HG03097 (cell line): ENCODE results near the gene SFXN3.
A peak's percentile ranks its signal among the peaks of the same experiment; 100 is the strongest.
"Not testable (repeated sequence)": the region's sequence is repeated elsewhere in the genome, so short reads cannot be mapped to it uniquely, and the experiment has no call there.

Source experiments
- ATAC-seq: cut with Tn5 transposase; IDR thresholded peaks from one replicate; pipeline ENCODE4 v1.9.1; 2021; ENCODE audit not compliant: unreplicated experiment, low FRiP score

Gene SFXN3

GRCh38 chr10:101032637-101033224 lies 1.7 kb downstream of the SFXN3 start:
- ATAC-seq: no peak

- no peak for ATAC-seq
Measured at GRCh38 chr10:101033276-101033675, 2.2 kb downstream of the SFXN3 start.

- ATAC-seq: not testable (repeated sequence)
Measured at GRCh38 chr10:101034404-101034803, 3.4 kb downstream of the SFXN3 start.

GRCh38 chr10:101035314-101035713 lies 4.3 kb downstream of the SFXN3 start:
- ATAC-seq: no peak

- no peak for ATAC-seq
Measured at GRCh38 chr10:101035916-101036702, 5.1 kb downstream of the SFXN3 start.

GRCh38 chr10:101036726-101037125 lies 5.7 kb downstream of the SFXN3 start:
- no peak for ATAC-seq

- no peak for ATAC-seq
Measured at GRCh38 chr10:101038484-101038883, 7.5 kb downstream of the SFXN3 start.

- no peak for ATAC-seq
Measured at GRCh38 chr10:101040061-101040460, 9.0 kb downstream of the SFXN3 start.

GRCh38 chr10:101040851-101041250 lies 9.8 kb downstream of the SFXN3 start:
- no peak for ATAC-seq

- peak; percentile 54 for ATAC-seq
Measured at GRCh38 chr10:101041252-101041761, 10.3 kb downstream of the SFXN3 start.

- no peak for ATAC-seq
Measured at GRCh38 chr10:101042118-101042517, 11.1 kb downstream of the SFXN3 start.

- peak; percentile 85 for ATAC-seq
Measured at GRCh38 chr10:101042667-101043362, 11.8 kb downstream of the SFXN3 start.

- ATAC-seq: no peak
Measured at GRCh38 chr10:101043363-101043707, 12.3 kb downstream of the SFXN3 start.

GRCh38 chr10:101044117-101044516 lies 13.1 kb downstream of the SFXN3 start:
- no peak for ATAC-seq

- no peak for ATAC-seq
Measured at GRCh38 chr10:101046332-101047238, 15.6 kb downstream of the SFXN3 start.

- no peak for ATAC-seq
Measured at GRCh38 chr10:101047268-101047667, 16.2 kb downstream of the SFXN3 start.

GRCh38 chr10:101047961-101048892 lies 17.2 kb downstream of the SFXN3 start:
- no peak for ATAC-seq

- ATAC-seq: no peak
Measured at GRCh38 chr10:101050208-101051069, 19.4 kb downstream of the SFXN3 start.

- no peak for ATAC-seq
Measured at GRCh38 chr10:101052285-101052684, 21.3 kb downstream of the SFXN3 start.
